ENCODE results near the gene CDH23.

The CDH23 gene

GRCh38 chr10:71809628-71810027, 412.9 kb downstream of the CDH23 start:
- H3K4me3 ChIP-seq (ENCODE audit: low read depth, low read length) = no peak overlapping the region
- TF ChIP-seq, protein P1, sequence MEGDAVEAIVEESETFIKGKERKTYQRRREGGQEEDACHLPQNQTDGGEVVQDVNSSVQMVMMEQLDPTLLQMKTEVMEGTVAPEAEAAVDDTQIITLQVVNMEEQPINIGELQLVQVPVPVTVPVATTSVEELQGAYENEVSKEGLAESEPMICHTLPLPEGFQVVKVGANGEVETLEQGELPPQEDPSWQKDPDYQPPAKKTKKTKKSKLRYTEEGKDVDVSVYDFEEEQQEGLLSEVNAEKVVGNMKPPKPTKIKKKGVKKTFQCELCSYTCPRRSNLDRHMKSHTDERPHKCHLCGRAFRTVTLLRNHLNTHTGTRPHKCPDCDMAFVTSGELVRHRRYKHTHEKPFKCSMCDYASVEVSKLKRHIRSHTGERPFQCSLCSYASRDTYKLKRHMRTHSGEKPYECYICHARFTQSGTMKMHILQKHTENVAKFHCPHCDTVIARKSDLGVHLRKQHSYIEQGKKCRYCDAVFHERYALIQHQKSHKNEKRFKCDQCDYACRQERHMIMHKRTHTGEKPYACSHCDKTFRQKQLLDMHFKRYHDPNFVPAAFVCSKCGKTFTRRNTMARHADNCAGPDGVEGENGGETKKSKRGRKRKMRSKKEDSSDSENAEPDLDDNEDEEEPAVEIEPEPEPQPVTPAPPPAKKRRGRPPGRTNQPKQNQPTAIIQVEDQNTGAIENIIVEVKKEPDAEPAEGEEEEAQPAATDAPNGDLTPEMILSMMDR (IDR thresholded peaks at IDR 0.05; ENCODE audit: insufficient read depth, low read length, missing control alignments) = no peak
- ChIA-PET CTCF (no interaction called here), POLR2A (no interaction called here)
- no peak for DNase-seq (ENCODE audit: low read depth, low spot score)

DNA sequence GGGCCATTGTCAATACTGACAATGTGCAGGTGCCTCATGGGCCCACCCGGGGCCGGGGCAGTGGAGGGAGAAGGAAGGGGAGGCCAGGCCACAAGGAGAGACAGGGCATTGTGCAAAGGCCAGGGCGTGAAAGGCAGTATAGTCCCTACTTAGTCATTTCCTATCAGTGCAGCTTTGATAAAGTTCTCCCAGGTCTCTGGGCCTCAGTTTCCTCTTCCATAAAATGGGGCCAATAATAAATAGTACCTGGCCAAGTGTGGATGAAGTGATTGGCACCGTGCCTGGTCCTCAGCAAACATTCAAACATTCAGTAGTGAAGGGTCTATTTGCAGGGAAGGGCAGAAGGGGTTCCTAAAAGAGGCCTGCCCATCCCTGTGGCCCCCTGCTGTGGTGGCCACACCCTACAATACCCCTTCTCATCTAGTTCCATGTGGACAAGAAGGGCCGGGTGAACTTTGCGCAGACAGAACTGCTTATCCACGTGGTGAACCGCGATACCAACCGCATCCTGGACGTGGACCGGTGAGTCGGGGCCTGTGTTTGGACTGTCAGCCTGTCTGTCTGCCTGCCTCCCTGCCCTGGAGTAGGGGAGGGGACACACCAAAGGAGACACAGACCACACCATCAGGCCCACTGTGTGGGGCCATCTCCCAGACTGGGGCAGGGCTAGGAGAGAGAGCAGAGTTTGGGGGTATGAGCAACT, 413.5 kb downstream of the CDH23 start:
- TF ChIP-seq, protein P1 (IDR thresholded peaks at IDR 0.05; ENCODE audit: insufficient read depth, low read length, missing control alignments) = no peak
- H3K4me3 ChIP-seq (ENCODE audit: low read depth, low read length) = no peak overlapping the region
- POLR2A ChIA-PET = no interaction called here
- no peak for DNase-seq (ENCODE audit: low read depth, low spot score)
- CTCF ChIA-PET = interaction anchor here (1.3 to 4.1 kb wide), 5 partner anchors 113 to 496 kb away, joined by 4 to 32 read pairs (median 14); partner anchors contain the start of gene SLC29A3

GRCh38 chr10:71811351-71811750, 414.6 kb downstream of the CDH23 start:
- ChIA-PET CTCF (interaction anchor here (0.6 to 4.1 kb wide), 31 partner anchors 7 to 497 kb away, joined by 3 to 32 read pairs (median 4); partner anchors contain the start of genes SLC29A3 and VSIR), POLR2A (interaction anchor here (0.7 to 0.8 kb wide), 2 partner anchors 11 to 283 kb away, joined by 3 read pairs; no protein-coding TSS in a partner anchor)
- TF ChIP-seq, protein P1 (IDR thresholded peaks at IDR 0.05; ENCODE audit: insufficient read depth, low read length, missing control alignments) = no peak
- H3K4me3 ChIP-seq (ENCODE audit: low read depth, low read length) = no peak overlapping the region
- DNase-seq (ENCODE audit: low read depth, low spot score) = no peak

DNA sequence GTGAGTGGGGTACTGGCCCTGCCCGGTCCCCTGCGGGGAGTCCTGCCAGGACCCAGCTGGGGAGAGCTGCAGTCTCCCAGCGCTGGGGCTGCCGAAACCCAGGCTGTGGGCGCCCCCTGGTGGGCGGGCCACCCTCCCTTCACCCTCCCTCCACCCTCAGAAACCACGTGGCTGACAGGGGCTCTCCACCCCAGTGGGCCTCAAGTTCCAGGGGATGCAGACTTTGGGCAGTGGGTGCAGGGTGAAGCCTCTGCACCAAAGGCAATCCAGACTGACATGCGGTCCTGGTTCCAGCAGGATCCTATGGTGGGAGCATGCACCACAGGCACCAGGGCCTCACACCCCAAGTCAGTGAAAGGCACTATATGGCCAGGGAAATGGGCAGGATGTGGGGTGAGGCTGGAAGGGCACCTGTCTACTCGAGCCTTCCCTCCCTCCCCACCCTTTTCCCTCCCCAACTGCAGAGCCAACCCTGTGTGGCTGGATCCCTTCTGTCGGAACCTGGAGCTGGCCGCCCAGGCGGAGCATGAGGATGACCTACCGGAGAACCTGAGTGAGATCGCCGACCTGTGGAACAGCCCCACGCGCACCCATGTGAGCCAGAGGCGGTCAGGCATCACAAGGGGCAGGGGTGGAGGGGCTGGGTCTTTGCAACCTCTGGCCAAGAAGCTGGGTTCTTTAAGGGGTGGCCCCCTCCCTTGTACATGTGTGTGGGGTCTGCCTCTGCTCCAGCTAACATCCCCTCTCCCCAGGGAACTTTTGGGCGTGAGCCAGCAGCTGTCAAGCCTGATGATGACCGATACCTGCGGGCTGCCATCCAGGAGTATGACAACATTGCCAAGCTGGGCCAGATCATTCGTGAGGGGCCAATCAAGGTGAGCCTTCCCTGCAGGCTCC, 415.5 kb downstream of the CDH23 start:
- H3K4me3 ChIP-seq (ENCODE audit: low read depth, low read length) = no peak overlapping the region
- TF ChIP-seq, protein P1 (IDR thresholded peaks at IDR 0.05; ENCODE audit: insufficient read depth, low read length, missing control alignments) = peak; percentile 93
- DNase-seq (ENCODE audit: low read depth, low spot score) = no peak
- CTCF ChIA-PET = interaction anchor here (0.6 to 4.1 kb wide), 38 partner anchors 8 to 498 kb away, joined by 3 to 32 read pairs (median 4); partner anchors contain the start of genes SLC29A3 and VSIR
- POLR2A ChIA-PET = interaction anchor here (0.8 kb wide), 1 partner anchor 282 kb away, joined by 3 read pairs; no protein-coding TSS in a partner anchor

GRCh38 chr10:71812913-71813590, 416.3 kb downstream of the CDH23 start:
- ChIA-PET POLR2A (no interaction called here), CTCF (interaction anchor here (0.7 to 4.1 kb wide), 24 partner anchors 8 to 499 kb away, joined by 3 to 32 read pairs (median 6); partner anchors contain the start of gene SLC29A3)
- H3K4me3 ChIP-seq (ENCODE audit: low read depth, low read length) = no peak overlapping the region
- DNase-seq (ENCODE audit: low read depth, low spot score) = no peak
- TF ChIP-seq, protein P1 (IDR thresholded peaks at IDR 0.05; ENCODE audit: insufficient read depth, low read length, missing control alignments) = no peak
